KMS-11 (cell line): ENCODE data around the gene GPX7.

Source experiments
- H2AFZ ChIP-seq: fragments of 200-600 bp; sonication (generic); 2 replicates; pipeline ENCODE4 v1.6.1; 2016; ENCODE audit warnings: antibody characterized with exemption, mixed run types, low read depth
- H3K27ac ChIP-seq: fragments of 200-600 bp; sonication (generic); 2 replicates; pipeline ENCODE4 v1.6.1; 2016; ENCODE audit warnings: mild to moderate bottlenecking, mixed run types
- H3K27me3 ChIP-seq: fragments of 200-600 bp; sonication (generic); 2 replicates; pipeline ENCODE4 v1.6.1; 2017; ENCODE audit warnings: mild to moderate bottlenecking, low read depth, mixed run types, moderate library complexity; ENCODE audit not compliant: insufficient read depth
- H3K36me3 ChIP-seq: fragments of 200-600 bp; sonication (generic); 2 replicates; pipeline ENCODE4 v1.6.1; 2017; ENCODE audit warnings: mild to moderate bottlenecking, mixed run types; ENCODE audit not compliant: insufficient read depth
- H3K4me1 ChIP-seq: fragments of 200-600 bp; sonication (generic); 2 replicates; pipeline ENCODE4 v1.6.1; 2016; ENCODE audit warnings: mild to moderate bottlenecking, low read depth, mixed run types; ENCODE audit not compliant: poor library complexity, severe bottlenecking
- H3K4me2 ChIP-seq: fragments of 200-600 bp; sonication (generic); 2 replicates; pipeline ENCODE4 v1.7.0; 2016; ENCODE audit warnings: mild to moderate bottlenecking, mixed run types
- H3K4me3 ChIP-seq: fragments of 200-600 bp; sonication (generic); IDR thresholded peaks from 2 replicates; pipeline ENCODE4 v1.6.1; 2017; ENCODE audit warnings: low read depth, low read length, mixed read lengths; ENCODE audit not compliant: insufficient read depth
- H3K79me2 ChIP-seq: fragments of 200-600 bp; sonication (generic); 2 replicates; pipeline ENCODE4 v1.6.1; 2016; ENCODE audit warnings: low read depth, mixed run types; ENCODE audit not compliant: insufficient read depth
- H3K9ac ChIP-seq: fragments of 200-600 bp; sonication (generic); 2 replicates; pipeline ENCODE4 v1.6.1; 2016; ENCODE audit warnings: mild to moderate bottlenecking, mixed run types
- H4K20me1 ChIP-seq: fragments of 200-600 bp; sonication (generic); 2 replicates; pipeline ENCODE4 v1.6.1; 2016; ENCODE audit warnings: mild to moderate bottlenecking, mixed run types; ENCODE audit not compliant: insufficient read depth
- TF ChIP-seq, protein P1 (sequence below): fragments of 200-600 bp; sonication (generic); conservative IDR thresholded peaks from 2 replicates; pipeline ENCODE4 v1.6.1; 2017; ENCODE audit warnings: low read depth, mild to moderate bottlenecking, antibody characterized with exemption, low read length, moderate library complexity, mixed read lengths

The GPX7 gene

DNA sequence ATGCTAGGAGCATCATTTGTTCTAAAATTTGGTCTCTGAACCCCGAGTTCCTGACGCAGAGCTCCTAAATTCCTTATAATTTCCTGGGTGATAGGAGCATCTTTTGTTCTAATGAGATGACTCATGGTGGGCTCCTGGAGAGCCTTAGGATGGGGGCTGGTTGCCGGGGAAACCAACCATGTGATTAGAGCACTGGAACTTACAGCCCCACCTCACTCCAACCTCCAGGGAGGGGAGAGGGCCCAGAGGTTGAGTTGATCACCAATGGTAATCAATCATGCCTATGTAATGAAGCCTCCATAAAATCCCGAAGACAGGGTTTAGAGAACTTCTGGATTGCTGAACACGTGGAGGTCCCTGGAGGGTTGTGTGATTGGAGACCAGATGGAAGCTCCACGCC is 38.5 kb downstream of the GPX7 start:
- H3K4me2 ChIP-seq, result no peak overlapping the region
- no peak overlapping the region for H3K27ac ChIP-seq

DNA sequence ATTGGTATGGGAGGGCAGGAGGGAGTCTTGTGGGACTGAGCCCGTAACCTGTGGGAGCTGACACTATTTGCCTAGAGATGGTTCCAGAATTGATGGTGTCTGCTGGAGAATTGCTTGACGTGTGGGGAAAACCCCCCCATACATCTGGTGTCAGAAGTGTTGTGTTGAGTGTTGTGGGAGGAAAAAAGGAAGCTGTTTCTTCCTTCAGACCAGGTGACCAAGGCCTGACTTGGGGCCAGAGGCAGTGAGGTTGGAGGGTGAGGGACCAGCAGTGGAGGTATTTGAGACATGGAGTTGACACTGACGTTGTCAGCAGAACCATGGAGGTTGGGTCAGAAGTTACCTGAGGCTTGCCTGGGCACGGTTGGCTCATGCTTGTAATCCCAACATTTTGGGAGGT is 39.1 kb downstream of the GPX7 start:
- no peaks in the 10 kb centered on the region for H3K36me3 ChIP-seq
- TF ChIP-seq, protein P1, sequence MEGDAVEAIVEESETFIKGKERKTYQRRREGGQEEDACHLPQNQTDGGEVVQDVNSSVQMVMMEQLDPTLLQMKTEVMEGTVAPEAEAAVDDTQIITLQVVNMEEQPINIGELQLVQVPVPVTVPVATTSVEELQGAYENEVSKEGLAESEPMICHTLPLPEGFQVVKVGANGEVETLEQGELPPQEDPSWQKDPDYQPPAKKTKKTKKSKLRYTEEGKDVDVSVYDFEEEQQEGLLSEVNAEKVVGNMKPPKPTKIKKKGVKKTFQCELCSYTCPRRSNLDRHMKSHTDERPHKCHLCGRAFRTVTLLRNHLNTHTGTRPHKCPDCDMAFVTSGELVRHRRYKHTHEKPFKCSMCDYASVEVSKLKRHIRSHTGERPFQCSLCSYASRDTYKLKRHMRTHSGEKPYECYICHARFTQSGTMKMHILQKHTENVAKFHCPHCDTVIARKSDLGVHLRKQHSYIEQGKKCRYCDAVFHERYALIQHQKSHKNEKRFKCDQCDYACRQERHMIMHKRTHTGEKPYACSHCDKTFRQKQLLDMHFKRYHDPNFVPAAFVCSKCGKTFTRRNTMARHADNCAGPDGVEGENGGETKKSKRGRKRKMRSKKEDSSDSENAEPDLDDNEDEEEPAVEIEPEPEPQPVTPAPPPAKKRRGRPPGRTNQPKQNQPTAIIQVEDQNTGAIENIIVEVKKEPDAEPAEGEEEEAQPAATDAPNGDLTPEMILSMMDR, result no peak
- no peak overlapping the region for H3K4me3 ChIP-seq
- H3K27me3 ChIP-seq, result no peaks in the 10 kb centered on the region
- H3K4me1 ChIP-seq, result peaks cover 21% of the 10 kb centered on the region
- no peak overlapping the region for H3K4me2 ChIP-seq
- no peak overlapping the region for H3K27ac ChIP-seq
- H3K9ac ChIP-seq, result no peak overlapping the region
- no peaks in the 10 kb centered on the region for H3K79me2 ChIP-seq
- H2AFZ ChIP-seq, result no peak overlapping the region
- H4K20me1 ChIP-seq, result no peaks in the 10 kb centered on the region

More for the DNA sequence above, 38.5 kb downstream of the GPX7 start:
- peaks cover 25% of the 10 kb centered on the region for H3K4me1 ChIP-seq
- H3K4me3 ChIP-seq, result no peak overlapping the region
- no peaks in the 10 kb centered on the region for H3K27me3 ChIP-seq
- TF ChIP-seq, protein P1, result no peak
- H2AFZ ChIP-seq, result no peak overlapping the region
- H3K9ac ChIP-seq, result no peak overlapping the region
- H4K20me1 ChIP-seq, result no peaks in the 10 kb centered on the region
- no peaks in the 10 kb centered on the region for H3K36me3 ChIP-seq
- H3K79me2 ChIP-seq, result no peaks in the 10 kb centered on the region

DNA sequence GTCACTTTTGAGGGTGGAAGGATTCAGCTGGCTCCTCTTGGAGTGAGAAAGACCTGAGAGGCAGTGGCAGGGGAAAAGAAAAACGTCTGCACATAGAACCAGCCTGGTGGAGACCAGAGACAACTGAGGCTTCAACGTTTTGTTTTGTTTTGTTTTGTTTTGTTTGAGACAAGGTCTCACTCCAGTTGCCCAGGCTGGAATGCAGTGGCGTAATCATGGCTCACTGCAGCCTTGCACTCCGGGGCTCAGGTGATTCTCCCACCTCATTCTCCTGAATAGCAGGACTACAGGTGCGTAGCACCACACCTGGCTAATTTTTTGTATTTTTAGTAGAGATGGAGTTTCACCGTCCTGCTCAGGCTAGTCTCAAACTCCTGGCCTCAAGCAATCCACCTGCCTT is 43.1 kb downstream of the GPX7 start:
- H3K4me3 ChIP-seq, result no peak overlapping the region
- no peaks in the 10 kb centered on the region for H3K27me3 ChIP-seq
- TF ChIP-seq, protein P1, result no peak
- H3K36me3 ChIP-seq, result no peaks in the 10 kb centered on the region
- H3K4me1 ChIP-seq, result no peaks in the 10 kb centered on the region
- H3K4me2 ChIP-seq, result no peak overlapping the region
- H2AFZ ChIP-seq, result no peak overlapping the region
- H3K9ac ChIP-seq, result no peak overlapping the region
- H4K20me1 ChIP-seq, result no peaks in the 10 kb centered on the region
- no peaks in the 10 kb centered on the region for H3K79me2 ChIP-seq
- H3K27ac ChIP-seq, result no peak overlapping the region

DNA sequence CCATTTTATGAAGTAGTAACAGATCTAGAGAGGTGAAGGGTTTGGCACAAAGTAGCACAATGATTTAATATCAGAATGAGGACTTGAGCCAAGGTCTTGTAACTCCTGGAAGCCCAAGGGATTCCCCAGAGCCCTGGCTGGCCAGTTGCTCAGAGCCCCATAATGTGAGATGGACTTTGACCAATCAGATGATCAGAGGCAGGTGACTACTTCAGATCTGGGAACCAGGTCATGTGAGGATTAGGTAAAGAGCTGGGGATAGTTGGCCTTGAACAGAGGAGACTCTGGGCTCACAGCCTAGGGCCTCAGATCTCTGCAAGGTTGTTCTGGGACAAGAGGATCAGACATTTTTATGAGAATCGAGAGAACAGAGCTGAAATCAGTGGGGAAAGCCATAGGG is 49.7 kb downstream of the GPX7 start:
- no peaks in the 10 kb centered on the region for H3K36me3 ChIP-seq
- H3K27me3 ChIP-seq, result no peaks in the 10 kb centered on the region
- H3K4me3 ChIP-seq, result no peak overlapping the region
- TF ChIP-seq, protein P1, result no peak
- H3K4me1 ChIP-seq, result no peaks in the 10 kb centered on the region
- no peak overlapping the region for H2AFZ ChIP-seq
- H3K4me2 ChIP-seq, result no peak overlapping the region
- no peaks in the 10 kb centered on the region for H4K20me1 ChIP-seq
- no peaks in the 10 kb centered on the region for H3K79me2 ChIP-seq
- H3K9ac ChIP-seq, result no peak overlapping the region
- no peak overlapping the region for H3K27ac ChIP-seq
